HG03558 (cell line): ENCODE results near the gene EIF3A.
A peak's percentile ranks its signal among the peaks of the same experiment; 100 is the strongest.
"Not testable (repeated sequence)": the region's sequence is repeated elsewhere in the genome, so short reads cannot be mapped to it uniquely, and the experiment has no call there.

ENCODE experiments used
- ATAC-seq: cut with Tn5 transposase; IDR thresholded peaks from one replicate; pipeline ENCODE4 v1.9.1; 2021; ENCODE audit warnings: moderate number of reproducible peaks; ENCODE audit not compliant: unreplicated experiment; ENCODE audit errors: extremely low read depth

The EIF3A gene

DNA sequence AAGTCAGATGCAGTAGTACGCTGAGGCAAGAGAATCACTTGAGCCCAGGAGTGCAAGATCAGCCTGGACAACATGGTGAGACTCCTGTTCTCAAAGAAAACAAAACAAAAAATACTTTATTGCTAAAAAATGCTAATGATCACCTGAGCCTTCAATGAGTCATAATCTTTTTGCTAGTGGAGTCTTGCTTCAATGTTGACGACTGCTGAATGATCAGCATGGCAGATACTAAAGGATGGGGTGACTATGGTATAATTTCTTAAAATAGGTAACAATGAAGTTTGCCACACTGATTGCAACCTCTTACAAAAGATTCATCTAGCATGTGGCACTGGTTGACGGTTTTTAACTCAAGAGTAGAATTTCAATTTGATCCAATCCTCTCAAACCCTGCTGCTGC lies 28.8 kb downstream of the EIF3A start:
- ATAC-seq = no peak

- no peak for ATAC-seq
Measured at GRCh38 chr10:119049777-119050176, 30.8 kb downstream of the EIF3A start.

- ATAC-seq = no peak
Measured at GRCh38 chr10:119049361-119049760, 31.3 kb downstream of the EIF3A start.

- no peak for ATAC-seq
Measured at GRCh38 chr10:119045561-119045960, 35.1 kb downstream of the EIF3A start.

GRCh38 chr10:119042169-119042568 lies 38.4 kb downstream of the EIF3A start:
- ATAC-seq = no peak

GRCh38 chr10:119041326-119041725 lies 39.3 kb downstream of the EIF3A start:
- ATAC-seq = no peak

DNA sequence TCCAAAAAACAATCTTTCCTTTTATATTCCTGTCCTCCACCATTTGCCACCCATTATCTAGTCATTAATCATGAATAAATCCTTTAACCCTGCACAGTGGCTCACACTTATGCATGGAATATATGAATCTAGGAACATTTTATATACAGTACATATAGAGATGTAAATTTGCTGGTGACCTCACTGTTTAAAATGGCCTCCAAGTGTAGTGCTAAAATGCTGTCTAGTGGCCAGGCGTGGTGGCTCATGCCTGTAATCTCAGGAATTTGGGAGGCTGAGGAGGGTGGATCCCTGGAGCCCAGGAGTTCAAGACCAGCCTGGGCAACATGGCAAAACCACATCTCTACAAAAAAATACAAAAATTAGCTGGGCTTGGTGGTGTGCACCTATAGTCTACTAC lies 41.5 kb downstream of the EIF3A start:
- no peak for ATAC-seq

DNA sequence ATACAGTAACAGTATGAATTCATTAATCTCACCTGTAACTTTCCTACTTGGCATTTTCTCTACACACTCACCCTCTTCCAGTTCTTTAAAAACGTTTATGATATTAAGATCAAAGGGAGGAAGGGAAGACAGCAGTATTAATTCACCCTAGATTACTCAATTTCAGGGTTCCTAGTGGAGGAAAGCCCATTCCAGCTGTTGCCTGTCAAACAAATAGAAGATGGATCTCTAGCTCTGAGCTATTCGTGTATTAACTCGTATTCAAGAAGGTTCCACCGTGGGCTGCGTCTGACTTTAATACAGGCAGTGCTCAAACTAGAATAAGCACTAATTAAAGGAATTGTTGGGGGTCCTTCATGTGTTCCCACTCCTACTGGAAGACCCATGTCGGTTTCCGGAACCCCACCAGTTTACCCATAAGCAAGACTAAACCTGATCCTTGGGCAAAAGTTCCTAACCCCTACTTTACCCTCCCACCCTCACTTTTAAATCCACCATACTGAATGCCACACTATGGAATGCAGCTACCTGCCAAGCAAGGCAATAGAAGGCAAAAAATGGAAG lies 49.0 kb downstream of the EIF3A start:
- no peak for ATAC-seq

DNA sequence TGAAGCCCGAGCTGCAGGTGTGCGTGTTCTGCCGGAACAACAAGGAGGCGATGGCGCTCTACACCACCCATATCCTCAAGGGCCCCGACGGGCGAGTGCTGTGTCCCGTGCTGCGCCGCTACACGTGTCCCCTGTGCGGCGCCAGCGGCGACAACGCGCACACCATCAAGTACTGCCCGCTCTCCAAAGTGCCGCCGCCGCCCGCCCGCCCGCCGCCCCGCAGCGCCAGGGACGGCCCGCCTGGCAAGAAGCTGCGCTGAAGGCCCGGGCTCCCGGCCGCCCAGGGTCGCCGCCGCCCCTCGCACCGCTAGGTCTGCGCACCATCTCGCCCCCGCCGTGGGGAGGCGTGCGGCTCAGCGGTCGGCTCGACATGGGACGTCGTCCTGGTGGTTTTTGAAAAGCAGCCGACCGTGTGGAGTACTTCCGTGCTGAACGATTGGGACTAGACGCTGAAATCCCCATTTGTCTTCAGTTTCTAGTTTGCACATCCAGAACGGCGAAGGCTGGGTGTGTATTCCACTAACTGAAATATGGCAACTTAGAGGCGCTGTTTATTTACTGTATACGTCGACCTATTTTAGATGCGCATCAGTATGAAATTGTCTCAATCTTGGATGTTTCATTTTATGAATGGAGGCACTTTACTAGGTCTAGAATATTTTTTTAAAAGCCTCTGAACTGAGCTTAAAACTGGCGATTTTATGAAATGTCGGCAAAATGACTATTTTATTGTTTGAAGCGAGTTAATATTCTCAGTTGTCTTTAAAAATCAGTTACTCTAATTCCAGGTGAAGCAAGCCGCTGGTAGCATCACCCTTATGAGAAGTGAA lies 50.0 kb downstream of the EIF3A start:
- peak; percentile 27 for ATAC-seq

DNA sequence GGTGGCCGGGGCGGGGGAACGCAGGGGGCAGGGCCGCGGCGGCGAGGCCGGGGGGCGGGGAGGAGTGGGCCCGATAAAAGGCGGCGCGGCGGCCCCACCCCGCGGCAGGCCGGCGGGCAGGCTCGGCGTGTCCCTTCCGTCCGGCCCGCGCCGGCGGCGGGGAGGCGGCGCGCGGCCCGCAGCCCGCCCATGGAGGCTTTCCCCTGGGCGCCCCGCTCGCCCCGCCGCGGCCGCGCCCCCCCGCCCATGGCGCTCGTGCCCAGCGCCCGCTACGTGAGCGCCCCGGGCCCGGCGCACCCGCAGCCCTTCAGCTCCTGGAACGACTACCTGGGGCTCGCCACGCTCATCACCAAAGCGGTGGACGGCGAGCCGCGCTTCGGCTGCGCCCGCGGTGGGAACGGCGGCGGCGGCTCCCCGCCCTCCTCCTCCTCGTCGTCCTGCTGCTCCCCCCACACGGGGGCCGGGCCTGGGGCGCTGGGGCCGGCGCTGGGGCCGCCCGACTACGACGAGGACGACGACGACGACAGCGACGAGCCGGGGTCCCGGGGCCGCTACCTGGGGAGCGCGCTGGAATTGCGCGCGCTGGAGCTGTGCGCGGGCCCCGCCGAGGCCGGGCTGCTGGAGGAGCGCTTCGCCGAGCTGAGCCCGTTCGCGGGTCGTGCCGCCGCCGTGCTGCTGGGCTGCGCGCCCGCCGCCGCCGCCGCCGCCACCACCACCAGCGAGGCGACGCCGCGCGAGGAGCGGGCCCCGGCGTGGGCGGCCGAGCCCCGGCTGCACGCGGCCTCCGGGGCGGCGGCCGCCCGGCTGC lies 50.8 kb downstream of the EIF3A start, which contains the start of gene NANOS1:
TSS of gene NANOS1 (plus strand) at position 102 of the 808 bp plus-strand sequence. CDS start at position 190, 88 bp downstream.
- ATAC-seq = peak; percentile 10

GRCh38 chr10:119028900-119029612 lies 51.6 kb downstream of the EIF3A start:
- peak; percentile 30 for ATAC-seq

- ATAC-seq = not testable (repeated sequence)
Measured at GRCh38 chr10:119028445-119028899, 52.1 kb downstream of the EIF3A start.

DNA sequence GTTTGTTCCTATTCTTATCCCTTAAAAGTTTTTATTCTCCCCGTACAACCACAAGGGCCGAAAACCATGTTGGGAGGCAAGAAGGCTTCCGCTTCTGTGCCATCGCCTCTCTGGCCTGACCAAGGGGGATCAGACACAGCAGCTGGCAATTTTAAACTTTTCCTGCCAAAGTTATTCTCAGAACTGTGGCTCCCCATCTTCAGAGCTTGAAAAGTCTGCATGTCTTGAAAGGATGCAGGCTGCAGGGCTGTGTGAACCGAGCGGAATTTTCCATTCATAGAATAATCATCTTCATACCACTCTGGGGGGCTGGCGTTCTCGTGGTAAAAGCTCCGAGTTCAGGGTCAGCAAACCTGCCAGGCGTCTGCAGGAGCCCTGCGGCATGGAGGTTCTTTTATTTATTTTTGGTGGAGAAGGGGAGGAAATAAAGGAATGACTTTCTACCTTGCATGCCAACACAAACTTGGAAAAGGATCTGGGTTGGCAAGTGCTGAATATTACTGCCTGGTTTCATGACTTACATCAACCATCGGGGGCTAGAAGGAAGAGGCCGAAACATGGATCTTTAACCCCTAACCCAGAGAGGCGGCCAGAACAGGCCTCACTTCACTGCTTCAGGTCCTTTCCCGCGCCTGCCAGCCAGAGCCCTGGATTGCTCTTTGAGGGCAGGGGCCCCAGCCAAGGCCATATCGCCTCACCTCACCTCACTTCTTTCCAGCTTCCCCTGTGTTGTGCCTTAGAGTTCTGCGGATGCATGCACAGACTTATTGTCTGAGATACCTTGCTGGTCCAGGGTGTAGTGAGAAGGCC lies 54.1 kb downstream of the EIF3A start:
- no peak for ATAC-seq

GRCh38 chr10:119025776-119026175 lies 54.8 kb downstream of the EIF3A start:
- ATAC-seq = no peak

- no peak for ATAC-seq
Measured at GRCh38 chr10:119025336-119025735, 55.3 kb downstream of the EIF3A start.

DNA sequence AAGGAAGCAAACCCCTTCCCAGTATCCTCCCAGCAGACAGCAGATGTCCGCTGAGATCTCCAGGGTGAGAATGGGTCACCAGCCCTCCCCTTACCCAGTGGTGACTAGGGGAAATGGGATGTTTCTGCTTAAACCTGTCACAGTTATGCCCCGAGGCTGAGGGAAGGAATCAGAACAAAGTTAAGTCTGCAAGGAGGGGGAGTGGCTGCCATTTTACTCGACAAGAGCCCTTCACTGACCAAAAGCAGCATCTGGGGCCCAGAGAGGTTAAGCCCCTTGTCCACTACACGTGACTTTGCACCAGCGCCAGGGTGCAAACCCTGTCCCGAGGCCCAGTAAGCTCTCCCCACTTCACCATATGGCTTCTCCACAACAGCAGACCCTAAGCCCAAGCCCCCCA lies 55.7 kb downstream of the EIF3A start:
- ATAC-seq = no peak

DNA sequence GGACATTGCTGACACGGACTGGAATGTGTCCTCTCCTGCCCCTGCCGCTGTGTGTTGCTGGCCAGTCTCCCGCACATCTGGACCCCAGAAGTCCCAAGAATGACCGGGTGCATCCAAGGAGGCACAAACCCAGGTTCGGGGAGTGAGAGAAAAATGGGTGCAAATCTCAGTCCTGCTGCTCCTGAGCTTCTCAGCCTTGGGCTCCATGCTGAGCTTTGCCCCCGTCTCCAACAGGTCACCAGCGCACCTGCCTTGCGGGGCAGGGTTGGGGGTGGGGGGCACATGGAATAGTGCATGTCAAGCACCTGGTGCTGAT lies 57.1 kb downstream of the EIF3A start:
- ATAC-seq = no peak

DNA sequence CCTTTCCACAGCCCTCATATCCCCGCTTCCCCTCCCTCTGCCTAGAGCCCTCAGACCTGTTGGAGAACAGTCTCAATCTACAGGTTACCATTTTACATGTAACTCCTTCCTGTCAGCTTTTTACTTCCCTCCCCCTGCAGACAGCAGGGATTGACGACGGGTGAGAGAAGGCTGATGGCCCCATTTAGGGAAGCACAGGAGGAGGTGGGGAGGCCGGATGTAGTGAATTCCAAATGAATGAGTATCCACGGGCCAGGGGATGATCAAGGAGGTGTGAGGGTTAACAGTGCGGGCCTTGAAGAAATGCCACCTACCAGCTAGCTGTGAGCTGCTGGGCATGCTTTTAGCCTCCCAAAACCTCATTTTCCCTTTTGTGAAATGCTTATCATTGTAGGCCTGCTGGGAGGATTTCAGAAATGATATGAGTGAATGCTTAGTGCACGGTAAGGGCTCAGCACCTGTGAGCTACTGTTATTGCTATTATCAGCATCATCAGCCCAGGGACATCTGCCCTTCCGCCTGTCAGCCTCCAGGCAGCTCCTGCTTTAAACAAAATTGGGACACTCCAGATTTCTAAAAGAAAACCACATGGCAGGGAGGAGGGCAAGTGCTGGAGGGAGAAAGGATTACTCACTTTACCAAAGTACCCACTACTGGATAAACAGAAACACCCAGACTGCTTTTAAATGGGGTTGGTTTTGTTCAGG lies 57.6 kb downstream of the EIF3A start:
- ATAC-seq = no peak

GRCh38 chr10:119020627-119020946 lies 60.0 kb downstream of the EIF3A start:
- no peak for ATAC-seq
